ENCODE results near the gene LTBP1. TPM values are rescaled to one million over a fixed set of nuclear protein-coding genes. Genes with fewer than 3 reads are reported as not detected.

The LTBP1 gene
- total RNA-seq, 1 experiment from 2014 or later: 28.5 TPM

- no peaks in the 10 kb centered on the region for H4K20me1 ChIP-seq (ENCODE audit: control insufficient read depth, insufficient read depth, insufficient read length)
- H2BK15ac ChIP-seq (ENCODE audit: low read depth, low read length): no peak overlapping the region
- no peak overlapping the region for H4K5ac ChIP-seq (ENCODE audit: insufficient read length, low read depth, low read length)
- H3K56ac ChIP-seq (ENCODE audit: insufficient read length, low read depth, low read length): no peak overlapping the region
- no peak overlapping the region for H4K91ac ChIP-seq (ENCODE audit: insufficient read length, low read depth, low read length)
- H3K4me3 Mint-ChIP-seq: no peak overlapping the region
- H3K4me2 ChIP-seq (ENCODE audit: insufficient read depth, insufficient read length, low read length): no peak overlapping the region
- no peaks in the 10 kb centered on the region for H3K27me3 ChIP-seq (ENCODE audit: insufficient read depth, low read length)
- peak overlapping the region in 1 of 3 experiments; percentile 28; a peak in 1 of 7 replicates for H3K27ac Mint-ChIP-seq
- H3K79me1 ChIP-seq (ENCODE audit: insufficient read depth, low read depth, low read length, poor library complexity, severe bottlenecking): no peaks in the 10 kb centered on the region
- H2BK12ac ChIP-seq (ENCODE audit: insufficient read length, low read depth, low read length): no peak overlapping the region
- no peak overlapping the region for H2AK5ac ChIP-seq (ENCODE audit: insufficient read length, low read length)
- H3K27me3 Mint-ChIP-seq (ENCODE audit: low read depth): no peaks in the 10 kb centered on the region
- H3K9me3 ChIP-seq (ENCODE audit: control insufficient read depth, low read depth, low read length): no peaks in the 10 kb centered on the region
- no peak overlapping the region for H3K18ac ChIP-seq (ENCODE audit: insufficient read length, low read depth, low read length)
- H3K9me3 Mint-ChIP-seq: peaks cover 7% of the 10 kb centered on the region in 2 experiments
- no peak overlapping the region for H2AFZ ChIP-seq (ENCODE audit: low read length)
- H2BK120ac ChIP-seq (ENCODE audit: low read depth, low read length, poor library complexity, severe bottlenecking): no peak overlapping the region
- no CpG with 5 or more reads among the region's 1 CpG for WGBS (ENCODE audit: extremely low coverage, insufficient read length, low lambda C conversion rate)
- no peak overlapping the region for H2BK5ac ChIP-seq (ENCODE audit: insufficient read length, low read length)
- TF ChIP-seq CTCF (conservative IDR thresholded peaks at IDR 0.05): peak; percentile 53
- no peak overlapping the region for H3K23ac ChIP-seq (ENCODE audit: insufficient read length, low read depth, low read length)
- no peaks in the 10 kb centered on the region for H3K23me2 ChIP-seq (ENCODE audit: insufficient read length, low read depth, low read length, poor library complexity, severe bottlenecking)
- no peak overlapping the region for H3K9ac ChIP-seq (ENCODE audit: extremely low read depth, insufficient read length, low read length)
- H3K27ac ChIP-seq (ENCODE audit: insufficient read length, low read depth, low read length): no peak overlapping the region
- DNase-seq: no peak
- no peak overlapping the region for H4K8ac ChIP-seq (replicated peaks; ENCODE audit: insufficient read length, low read depth, low read length)
- H3K4me1 ChIP-seq (ENCODE audit: insufficient read depth, low read length): no peaks in the 10 kb centered on the region
- H3K4me1 Mint-ChIP-seq: peaks cover 3 to 4% of the 10 kb centered on the region in 2 experiments; a peak in 3 of 4 replicates
- H3K14ac ChIP-seq (ENCODE audit: insufficient read depth, low read length): no peak overlapping the region
- peaks cover 5 to 8% (median 6%) of the 10 kb centered on the region in 3 experiments for H3K36me3 Mint-ChIP-seq (ENCODE audit: insufficient read depth in 1 of 3, low read depth in 3 of 3)
- no peak overlapping the region for H2BK20ac ChIP-seq (ENCODE audit: low read depth, low read length, poor library complexity, severe bottlenecking)
- no peak overlapping the region for H3T11ph ChIP-seq (ENCODE audit: low read length)
- no peaks in the 10 kb centered on the region for H3K79me2 ChIP-seq (ENCODE audit: insufficient read depth, low read length)
- H3K4ac ChIP-seq (ENCODE audit: low read depth, low read length): no peak overlapping the region
These were observed 466.2 kb downstream of the LTBP1 start for GRCh38 chr2:33412920-33413319.
